A673 (cell line): ENCODE measurements around the gene PLPP1. TPM values are rescaled to one million over a fixed set of nuclear protein-coding genes. Genes with fewer than 3 reads are reported as not detected.

Experiments
- BruUV-seq: library from RNA; stranded (reverse); fragments of 400-500 nt; replicated peaks from 2 replicates; lab custom pipeline; 2021; lab: Mats Ljungman, UMichigan
- CTCF ChIA-PET: fragments of 300-600 bp; sonication (Branson Sonifier 250); formaldehyde crosslinking; loops from one replicate; lab custom pipeline; 2022; ENCODE audit warnings: antibody characterized with exemption; lab: Charles Lee
- POLR2A ChIA-PET: fragments of 300-600 bp; sonication (Branson Sonifier 250); formaldehyde crosslinking; loops from one replicate; lab custom pipeline; 2022; ENCODE audit warnings: antibody characterized with exemption; ENCODE audit not compliant: low non-redundant PET; lab: Charles Lee
- DNase-seq: peaks from one replicate; pipeline ENCODE4 v3.0.0-alpha.2; 2015; ENCODE audit warnings: low spot score
- H3K27ac ChIP-seq: fragments of 200-600 bp; sonication (generic); 2 replicates; pipeline ENCODE4 v1.5.1; 2016; ENCODE audit warnings: mixed run types, low read depth, mild to moderate bottlenecking, mixed read lengths, antibody characterized with exemption, low read length; ENCODE audit not compliant: poor library complexity, severe bottlenecking
- H3K27me3 ChIP-seq: fragments of 200-600 bp; sonication (generic); replicated peaks from 2 replicates; pipeline ENCODE4 v1.6.1; 2017; ENCODE audit warnings: mixed run types, low read depth, mild to moderate bottlenecking, mixed read lengths, antibody characterized with exemption, low read length; ENCODE audit not compliant: insufficient read depth, poor library complexity
- H3K36me3 ChIP-seq: fragments of 200-600 bp; sonication (generic); 2 replicates; pipeline ENCODE4 v1.6.1; 2016; ENCODE audit warnings: mixed run types, mild to moderate bottlenecking, mixed read lengths, antibody characterized with exemption, low read length; ENCODE audit not compliant: insufficient read depth, poor library complexity, severe bottlenecking
- H3K4me1 ChIP-seq: fragments of 200-600 bp; sonication (generic); 2 replicates; pipeline ENCODE4 v1.6.1; 2017; ENCODE audit warnings: mixed run types, mild to moderate bottlenecking, mixed read lengths, antibody characterized with exemption, low read length; ENCODE audit not compliant: insufficient read depth, poor library complexity, severe bottlenecking
- H3K4me3 ChIP-seq: fragments of 200-600 bp; sonication (generic); 2 replicates; pipeline ENCODE4 v1.5.1; 2016; ENCODE audit warnings: low read depth, mixed run types, mild to moderate bottlenecking, mixed read lengths, low read length; ENCODE audit not compliant: poor library complexity, severe bottlenecking
- H3K9me3 ChIP-seq: fragments of 200-600 bp; sonication (generic); 2 replicates; pipeline ENCODE4 v1.6.1; 2016; ENCODE audit warnings: mixed run types, low read depth, mild to moderate bottlenecking, mixed read lengths, antibody characterized with exemption, low read length; ENCODE audit not compliant: poor library complexity, severe bottlenecking
- CTCF ChIP-seq: fragments of 300-800, 200-600 bp; sonication (generic); conservative IDR thresholded peaks from 2 replicates; pipeline ENCODE4 v1.5.1; 2017; ENCODE audit warnings: low read depth, mild to moderate bottlenecking, antibody characterized with exemption, low read length, moderate library complexity, mixed read lengths
- EZH2 ChIP-seq: fragments of 200-600 bp; sonication (generic); IDR thresholded peaks from 2 replicates; pipeline ENCODE4 v1.6.1; 2017; ENCODE audit warnings: borderline replicate concordance, low read depth, mild to moderate bottlenecking, mixed read lengths, antibody characterized with exemption, low read length; ENCODE audit not compliant: poor library complexity, severe bottlenecking
- intact Hi-C: fragments of 100-400 bp; cut with micrococcal nuclease; formaldehyde crosslinking; loops from one replicate; pipeline ENCODE4 v1.10.0; 2022; ENCODE audit not compliant: unreplicated experiment
- total RNA-seq: library from RNA; stranded (reverse); gene quantifications from 2 replicates; pipeline ENCODE4 v1.2.3, GENCODE V29; 2021

The PLPP1 gene
- total RNA-seq, 1 experiment from 2014 or later: 6.7 TPM

- Histone ChIP-seq H3K36me3 (peaks cover 32% of the 10 kb centered on the region), H3K27ac (no peak overlapping the region), H3K27me3 (no peaks in the 10 kb centered on the region), H3K4me1 (peaks cover 4% of the 10 kb centered on the region), H3K9me3 (peaks cover 13% of the 10 kb centered on the region), H3K4me3 (no peak overlapping the region)
- BruUV-seq: no TSS peak
- TF ChIP-seq CTCF (no peak), EZH2 (no peak)
- intact Hi-C loops: no loop called here
- POLR2A ChIA-PET: no interaction called here
- CTCF ChIA-PET: no interaction called here
- DNase-seq: no peak
Measured at GRCh38 chr5:55429221-55429612, 105.5 kb downstream of the PLPP1 start.

- H3K27ac ChIP-seq: no peak overlapping the region
- no TSS peak for BruUV-seq
- peak; percentile 88 for DNase-seq
- intact Hi-C loops: no loop called here
- no peak overlapping the region for H3K4me3 ChIP-seq
- TF ChIP-seq EZH2: no peak
- TF ChIP-seq CTCF: no peak
- no peaks in the 10 kb centered on the region for H3K27me3 ChIP-seq
- ChIA-PET CTCF (interaction anchor here (0.6 kb wide), 1 partner anchor 509 kb away, joined by 5 read pairs; no protein-coding TSS in a partner anchor), POLR2A (interaction anchor here (0.6 kb wide), 1 partner anchor 12 kb away, joined by 3 read pairs; no protein-coding TSS in a partner anchor)
- peaks cover 4% of the 10 kb centered on the region for H3K4me1 ChIP-seq
- H3K9me3 ChIP-seq: peaks cover 7% of the 10 kb centered on the region
- H3K36me3 ChIP-seq: peaks cover 39% of the 10 kb centered on the region
Measured at GRCh38 chr5:55427157-55427556, 107.6 kb downstream of the PLPP1 start.

GRCh38 chr5:55426455-55426854, 108.3 kb downstream of the PLPP1 start:
- Histone ChIP-seq H3K4me1 (peaks cover 4% of the 10 kb centered on the region), H3K27me3 (no peaks in the 10 kb centered on the region), H3K36me3 (peaks cover 39% of the 10 kb centered on the region), H3K27ac (no peak overlapping the region), H3K4me3 (no peak overlapping the region), H3K9me3 (peaks cover 7% of the 10 kb centered on the region)
- ChIA-PET POLR2A (no interaction called here), CTCF (interaction anchor here (1.0 kb wide), 1 partner anchor 120 kb away, joined by 3 read pairs; no protein-coding TSS in a partner anchor)
- no peak for TF ChIP-seq EZH2
- TF ChIP-seq CTCF: no peak
- BruUV-seq: no TSS peak
- no peak for DNase-seq
- intact Hi-C loops: no loop called here
